Measurements from ENCODE around the gene SYNE1.

GRCh38 chr6:152223636-152224035 lies 413.5 kb downstream of the SYNE1 start:
- TF ChIP-seq CTCF (conservative IDR thresholded peaks at IDR 0.05; ENCODE audit: low read length) (no peak), EZH2phosphoT487 (IDR thresholded peaks at IDR 0.05; ENCODE audit: borderline replicate concordance, low read depth, low read length) (no peak)

Measured in OCI-LY7 (cell line).